ENCODE results near the gene XPOT.

Gene XPOT

GRCh38 chr12:64418209-64418608, 14.0 kb downstream of the XPOT start:
- DNase-seq (ENCODE audit: low read depth), result no peak

- DNase-seq (ENCODE audit: low read depth), result no peak
These were observed 15.5 kb downstream of the XPOT start for GRCh38 chr12:64419696-64420095.

- no peak for DNase-seq (ENCODE audit: low read depth)
These were observed 23.8 kb downstream of the XPOT start for GRCh38 chr12:64427988-64428387.

GRCh38 chr12:64428956-64429355, 24.8 kb downstream of the XPOT start:
- DNase-seq (ENCODE audit: low read depth), result no peak

GRCh38 chr12:64430886-64431285, 26.7 kb downstream of the XPOT start:
- no peak for DNase-seq (ENCODE audit: low read depth)

- DNase-seq (ENCODE audit: low read depth), result no peak
These were observed 27.6 kb downstream of the XPOT start for GRCh38 chr12:64431791-64432190.

- DNase-seq (ENCODE audit: low read depth), result no peak
These were observed 29.7 kb downstream of the XPOT start for GRCh38 chr12:64433915-64434314.

- no peak for DNase-seq (ENCODE audit: low read depth)
These were observed 35.9 kb downstream of the XPOT start for GRCh38 chr12:64440100-64440499.

- no peak for DNase-seq (ENCODE audit: low read depth)
These were observed 41.3 kb downstream of the XPOT start for GRCh38 chr12:64445490-64445889.

- DNase-seq (ENCODE audit: low read depth), result no peak
These were observed 42.1 kb downstream of the XPOT start for GRCh38 chr12:64446295-64446694.

GRCh38 chr12:64450057-64450640, 46.0 kb downstream of the XPOT start:
- no peak for DNase-seq (ENCODE audit: low read depth)

GRCh38 chr12:64450711-64451486, 46.7 kb downstream of the XPOT start:
- no peak for DNase-seq (ENCODE audit: low read depth)

GRCh38 chr12:64451687-64452558, 47.7 kb downstream of the XPOT start, which contains the start of gene TBK1:
TBK1 (plus strand) TSS chr12:64452120; CDS start chr12:64455871, 3,751 bp downstream.
- no peak for DNase-seq (ENCODE audit: low read depth)

- peak; percentile 63 for DNase-seq (ENCODE audit: low read depth)
These were observed 48.6 kb downstream of the XPOT start for GRCh38 chr12:64452559-64453329.

GRCh38 chr12:64455506-64455905, 51.3 kb downstream of the XPOT start:
- no peak for DNase-seq (ENCODE audit: low read depth)

GRCh38 chr12:64456119-64456518, 51.9 kb downstream of the XPOT start:
- DNase-seq (ENCODE audit: low read depth), result no peak

GRCh38 chr12:64457032-64457431, 52.8 kb downstream of the XPOT start:
- no peak for DNase-seq (ENCODE audit: low read depth)

GRCh38 chr12:64457466-64457865, 53.3 kb downstream of the XPOT start:
- no peak for DNase-seq (ENCODE audit: low read depth)

GRCh38 chr12:64457923-64458322, 53.7 kb downstream of the XPOT start:
- no peak for DNase-seq (ENCODE audit: low read depth)

- DNase-seq (ENCODE audit: low read depth), result no peak
These were observed 55.3 kb downstream of the XPOT start for GRCh38 chr12:64459394-64459891.

GRCh38 chr12:64461634-64462414, 57.6 kb downstream of the XPOT start:
- DNase-seq (ENCODE audit: low read depth), result peak; percentile 74
